T-helper 22 cell (primary cell): ENCODE measurements around the gene TRAIP.
"Not testable (repeated sequence)": the region's sequence is repeated elsewhere in the genome, so short reads cannot be mapped to it uniquely, and the experiment has no call there.

Experiments used
- DNase-seq: peaks from one replicate; pipeline ENCODE4 v3.0.0-alpha.2; 2020; ENCODE audit warnings: low read depth

TRAIP gene

GRCh38 chr3:49823131-49823530, 33.2 kb downstream of the TRAIP start:
- DNase-seq: not testable (repeated sequence)

- no peak for DNase-seq
These were observed 42.7 kb downstream of the TRAIP start, which contains the start of gene UBA7 for GRCh38 chr3:49813497-49814174. TSS of gene UBA7 (minus strand) at chr3:49813953. CDS start at chr3:49813787, 166 bp downstream.

- no peak for DNase-seq
These were observed 43.4 kb downstream of the TRAIP start for GRCh38 chr3:49812916-49813496.

GRCh38 chr3:49807431-49808114, 48.8 kb downstream of the TRAIP start:
- no peak for DNase-seq

GRCh38 chr3:49806850-49807249, 49.5 kb downstream of the TRAIP start:
- no peak for DNase-seq

GRCh38 chr3:49805897-49806701, 50.3 kb downstream of the TRAIP start:
- DNase-seq: no peak

- DNase-seq: no peak
These were observed 51.0 kb downstream of the TRAIP start for GRCh38 chr3:49805367-49805782.

GRCh38 chr3:49804141-49805041, 52.0 kb downstream of the TRAIP start:
- no peak for DNase-seq

GRCh38 chr3:49803465-49804140, 52.8 kb downstream of the TRAIP start:
- peak; percentile 52 for DNase-seq

- peak; percentile 72 for DNase-seq
These were observed 53.5 kb downstream of the TRAIP start, which contains the start of gene INKA1 for GRCh38 chr3:49802719-49803464. TSS of gene INKA1 (plus strand) at chr3:49803261. CDS start at chr3:49803393, 132 bp downstream.

GRCh38 chr3:49801160-49801559, 55.2 kb downstream of the TRAIP start:
- DNase-seq: no peak

GRCh38 chr3:49799761-49800160, 56.6 kb downstream of the TRAIP start, which contains the start of gene CDHR4:
TSS of gene CDHR4 (minus strand) at chr3:49799873. CDS start at chr3:49799812, 61 bp downstream.
- no peak for DNase-seq

- DNase-seq: no peak
These were observed 57.3 kb downstream of the TRAIP start for GRCh38 chr3:49799105-49799504.

- DNase-seq: no peak
These were observed 61.1 kb downstream of the TRAIP start for GRCh38 chr3:49794926-49795905.

- no peak for DNase-seq
These were observed 61.9 kb downstream of the TRAIP start for GRCh38 chr3:49794431-49794830.

- no peak for DNase-seq
These were observed 62.8 kb downstream of the TRAIP start for GRCh38 chr3:49793486-49794085.

- DNase-seq: no peak
These were observed 63.8 kb downstream of the TRAIP start for GRCh38 chr3:49792371-49793150.
